Measurements from ENCODE around the gene ST3GAL5.

ST3GAL5 gene

DNA sequence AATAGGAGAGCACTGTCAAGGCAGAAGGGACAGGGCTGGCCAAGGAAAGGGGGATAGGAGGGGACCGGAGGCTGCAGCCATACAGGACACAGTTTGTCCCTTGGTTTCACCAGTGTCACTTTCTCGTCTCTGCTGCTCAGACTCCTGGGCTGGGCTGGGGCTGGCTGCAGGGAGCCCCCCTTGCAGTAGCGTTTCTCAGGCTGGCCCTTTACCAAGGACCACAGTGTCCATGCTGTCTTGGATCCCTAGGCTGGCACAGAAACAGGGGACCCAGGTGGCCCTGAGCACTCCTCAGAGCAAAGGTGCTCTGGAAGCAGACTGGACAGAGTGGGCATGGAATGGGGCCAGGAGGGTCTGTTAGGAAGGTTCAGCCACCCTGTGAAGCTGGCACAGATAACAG is 100.2 kb downstream of the ST3GAL5 start:
- no peak for DNase-seq

DNA sequence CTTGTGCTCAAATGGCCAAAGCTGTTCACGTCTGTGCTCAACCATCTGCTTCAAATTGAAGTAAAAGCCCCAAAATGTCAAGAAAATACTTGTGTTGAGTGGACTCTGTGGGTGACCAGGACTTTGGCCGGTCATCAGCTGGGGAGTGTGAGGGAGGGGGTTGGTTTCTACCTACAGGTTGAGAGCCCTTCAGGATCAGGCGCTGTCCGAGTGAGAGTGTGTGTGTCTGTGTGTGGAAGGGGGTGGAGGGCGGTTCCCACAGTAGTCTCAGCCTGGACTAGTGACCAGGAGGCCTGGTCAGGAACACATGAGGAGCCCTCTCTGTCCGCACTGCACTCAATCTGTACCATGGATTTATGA is 100.8 kb downstream of the ST3GAL5 start:
- DNase-seq = no peak

DNA sequence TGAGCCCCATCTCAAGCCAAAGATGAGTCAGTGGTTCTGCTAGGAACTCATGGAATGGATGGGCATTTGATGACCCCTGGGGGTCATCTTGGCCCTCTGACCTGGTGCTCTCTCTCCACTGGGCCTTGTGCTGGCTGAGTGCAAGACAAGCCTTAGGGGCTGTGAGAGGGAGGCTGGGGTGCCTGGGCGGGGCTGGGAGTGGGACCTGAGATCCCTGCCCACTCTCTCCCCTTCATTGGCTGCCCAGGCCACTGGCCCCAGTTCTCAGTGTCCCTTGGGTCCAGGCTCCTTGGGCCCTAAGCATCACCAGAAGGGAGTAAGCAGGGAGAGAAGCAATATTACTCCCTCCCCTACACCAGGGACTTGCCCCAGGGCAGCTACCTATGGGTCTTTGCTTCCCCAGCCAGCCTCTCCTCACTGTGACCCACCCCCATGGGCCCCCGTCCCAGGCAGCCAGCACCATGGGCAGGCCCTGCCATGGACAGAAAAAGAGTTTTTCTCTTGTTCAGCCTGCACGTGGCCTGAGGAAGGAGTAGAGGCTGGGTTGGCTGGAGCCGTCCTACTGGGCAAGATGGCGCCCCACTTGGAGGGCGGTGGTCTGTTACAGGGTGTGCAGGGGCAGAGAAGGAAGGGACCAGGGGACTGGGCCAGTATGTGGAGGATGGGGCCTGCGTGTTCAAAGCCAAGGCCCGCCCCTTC is 101.4 kb downstream of the ST3GAL5 start:
- DNase-seq = no peak
